HEK293 (cell line): Measurements from ENCODE around the gene ZCCHC10.

ENCODE experiments used
- ATF2 ChIP-seq: fragments of 450-650 bp; formaldehyde crosslinking; IDR thresholded peaks from 2 replicates; pipeline ENCODE4 v1.5.1; 2016; ENCODE audit warnings: missing biosample characterization, missing genetic modification characterization, low read depth
- BCL11B ChIP-seq: fragments of 450-650 bp; formaldehyde crosslinking; IDR thresholded peaks from 2 replicates; pipeline ENCODE4 v1.5.1; 2016; ENCODE audit warnings: low read depth, missing biosample characterization, missing genetic modification characterization
- EGR2 ChIP-seq: fragments of 450-650 bp; formaldehyde crosslinking; IDR thresholded peaks from 2 replicates; pipeline ENCODE4 v1.5.1; 2016; ENCODE audit warnings: low read depth, missing biosample characterization, missing genetic modification characterization
- FEZF1 ChIP-seq: fragments of 450-650 bp; formaldehyde crosslinking; IDR thresholded peaks from 2 replicates; pipeline ENCODE4 v1.5.1; 2016; ENCODE audit warnings: missing biosample characterization, missing genetic modification characterization
- GLI2 ChIP-seq: fragments of 450-650 bp; formaldehyde crosslinking; IDR thresholded peaks from 2 replicates; pipeline ENCODE4; 2017; ENCODE audit warnings: missing biosample characterization, missing genetic modification characterization, low read depth, borderline replicate concordance
- IKZF3 ChIP-seq: fragments of 450-650 bp; IDR thresholded peaks from 2 replicates; pipeline ENCODE4 v1.5.0; 2018; ENCODE audit warnings: missing biosample characterization, mild to moderate bottlenecking, missing genetic modification characterization, moderate library complexity
- KLF8 ChIP-seq: fragments of 450-650 bp; formaldehyde crosslinking; IDR thresholded peaks from 2 replicates; pipeline ENCODE4 v1.5.1; 2016; ENCODE audit warnings: missing biosample characterization, missing genetic modification characterization
- PATZ1 ChIP-seq: fragments of 450-650 bp; formaldehyde crosslinking; IDR thresholded peaks from 2 replicates; pipeline ENCODE4 v1.5.1; 2016; ENCODE audit warnings: missing biosample characterization, missing genetic modification characterization
- SP2 ChIP-seq: fragments of 450-650 bp; formaldehyde crosslinking; IDR thresholded peaks from 2 replicates; pipeline ENCODE4 v1.5.1; 2016; ENCODE audit warnings: missing biosample characterization, missing genetic modification characterization
- SP7 ChIP-seq: fragments of 450-650 bp; formaldehyde crosslinking; IDR thresholded peaks from 2 replicates; pipeline ENCODE4 v1.5.1; 2016; ENCODE audit warnings: missing biosample characterization, missing genetic modification characterization
- ZBTB11 ChIP-seq: fragments of 450-650 bp; formaldehyde crosslinking; conservative IDR thresholded peaks from 2 replicates; pipeline ENCODE4 v1.5.1; 2016; ENCODE audit warnings: low read depth, missing biosample characterization, missing genetic modification characterization
- ZBTB6 ChIP-seq: fragments of 450-650 bp; formaldehyde crosslinking; IDR thresholded peaks from 2 replicates; pipeline ENCODE4 v1.5.1; 2017; ENCODE audit warnings: missing biosample characterization, missing genetic modification characterization
- ZFP37 ChIP-seq: fragments of 450-650 bp; formaldehyde crosslinking; IDR thresholded peaks from 2 replicates; pipeline ENCODE4 v1.5.1; 2016; ENCODE audit warnings: missing biosample characterization, missing genetic modification characterization
- ZNF133 ChIP-seq: fragments of 450-650 bp; formaldehyde crosslinking; IDR thresholded peaks from 2 replicates; pipeline ENCODE4 v1.5.1; 2016; ENCODE audit warnings: missing biosample characterization, missing genetic modification characterization
- ZNF202 ChIP-seq: fragments of 450-650 bp; formaldehyde crosslinking; IDR thresholded peaks from 2 replicates; pipeline ENCODE4 v1.5.1; 2016; ENCODE audit warnings: missing biosample characterization, missing genetic modification characterization, borderline replicate concordance
- ZNF223 ChIP-seq: fragments of 450-650 bp; formaldehyde crosslinking; IDR thresholded peaks from 2 replicates; pipeline ENCODE4 v1.5.1; 2016; ENCODE audit warnings: missing biosample characterization, missing genetic modification characterization
- ZNF23 ChIP-seq: fragments of 450-650 bp; formaldehyde crosslinking; IDR thresholded peaks from 2 replicates; pipeline ENCODE4 v1.5.1; 2016; ENCODE audit warnings: missing biosample characterization, missing genetic modification characterization, borderline replicate concordance
- ZNF280C ChIP-seq: fragments of 450-650 bp; formaldehyde crosslinking; IDR thresholded peaks from 2 replicates; pipeline ENCODE4 v1.5.1; 2016; ENCODE audit warnings: missing biosample characterization, missing genetic modification characterization
- ZNF335 ChIP-seq: fragments of 450-650 bp; formaldehyde crosslinking; conservative IDR thresholded peaks from 2 replicates; pipeline ENCODE4 v1.5.1; 2016; ENCODE audit warnings: missing biosample characterization, missing genetic modification characterization
- ZNF341 ChIP-seq: fragments of 450-650 bp; formaldehyde crosslinking; IDR thresholded peaks from 2 replicates; pipeline ENCODE4; 2016; ENCODE audit warnings: low read depth, missing biosample characterization, missing genetic modification characterization
- ZNF449 ChIP-seq: fragments of 450-650 bp; formaldehyde crosslinking; IDR thresholded peaks from 2 replicates; pipeline ENCODE4 v1.5.1; 2017; ENCODE audit warnings: missing biosample characterization, mild to moderate bottlenecking, missing genetic modification characterization, moderate library complexity
- ZNF558 ChIP-seq: fragments of 450-650 bp; formaldehyde crosslinking; IDR thresholded peaks from 2 replicates; pipeline ENCODE4 v1.5.1; 2016; ENCODE audit warnings: missing biosample characterization, missing genetic modification characterization
- ZNF580 ChIP-seq: fragments of 450-650 bp; formaldehyde crosslinking; IDR thresholded peaks from 2 replicates; pipeline ENCODE4 v1.5.1; 2016; ENCODE audit warnings: missing biosample characterization, missing genetic modification characterization
- ZNF596 ChIP-seq: fragments of 450-650 bp; IDR thresholded peaks from 2 replicates; pipeline ENCODE4 v1.5.0; 2018; ENCODE audit warnings: missing biosample characterization, mild to moderate bottlenecking, missing genetic modification characterization, moderate library complexity
- ZNF600 ChIP-seq: fragments of 450-650 bp; formaldehyde crosslinking; IDR thresholded peaks from 2 replicates; pipeline ENCODE4 v1.5.1; 2016; ENCODE audit warnings: missing biosample characterization, missing genetic modification characterization
- ZSCAN23 ChIP-seq: fragments of 450-650 bp; formaldehyde crosslinking; IDR thresholded peaks from 2 replicates; pipeline ENCODE4 v1.5.1; 2016; ENCODE audit warnings: missing biosample characterization, missing genetic modification characterization

Gene ZCCHC10

GRCh38 chr5:133051542-133052316, 25.4 kb upstream of the ZCCHC10 start, which contains the start of gene HSPA4 (continued):
- TF ChIP-seq ZBTB6 (tag by site-specific recombination), result peak; percentile 99
- peak; percentile 77 for TF ChIP-seq ZNF341 (tag by site-specific recombination)
- peak; percentile 71 for TF ChIP-seq ZNF223
- no peak; the same call in 1 of the 2 replicates for TF ChIP-seq KLF8 (tag by site-specific recombination)
- TF ChIP-seq ZNF600 (tag by site-specific recombination), result peak; percentile 53; the same call in 1 of the 2 replicates
- TF ChIP-seq SP2 (tag by site-specific recombination), result peak; percentile 93
- no peak for TF ChIP-seq ZNF23 (tag by site-specific recombination)
- peak; percentile 99 for TF ChIP-seq ZNF580 (tag by site-specific recombination)
- TF ChIP-seq ZSCAN23, result no peak
- no peak for TF ChIP-seq ZNF596
- peak; percentile 51; the same call in 1 of the 2 replicates for TF ChIP-seq IKZF3 (tag by site-specific recombination)
- TF ChIP-seq ZNF558 (tag by site-specific recombination), result peak; percentile 39; the same call in 1 of the 2 replicates
- peak; percentile 52; the same call in 1 of the 2 replicates for TF ChIP-seq PATZ1 (tag by site-specific recombination)
- TF ChIP-seq ZNF202 (tag by site-specific recombination), result no peak
- TF ChIP-seq GLI2, result no peak
- peak; percentile 58 for TF ChIP-seq ZNF335 (tag by site-specific recombination)
- TF ChIP-seq ZNF449 (tag by site-specific recombination), result no peak
- peak; percentile 66; the same call in 1 of the 2 replicates for TF ChIP-seq ATF2 (tag by site-specific recombination)
- TF ChIP-seq SP7, result peak; percentile 65
- 0 out of 2 replicates have a peak, but pooled peaks have one; percentile 8 for TF ChIP-seq ZNF133 (tag by site-specific recombination)
- TF ChIP-seq ZNF280C (tag by site-specific recombination), result no peak
- TF ChIP-seq EGR2, result peak; percentile 69
- TF ChIP-seq BCL11B (tag by site-specific recombination), result no peak
- TF ChIP-seq ZFP37 (tag by site-specific recombination), result peak; percentile 31; the same call in 1 of the 2 replicates
- TF ChIP-seq FEZF1 (tag by site-specific recombination), result peak; percentile 77
- peak; percentile 95 for TF ChIP-seq ZBTB11
